ENCODE measurements around the gene PTPRT.

PTPRT gene
- long read RNA-seq, donor 1 = 0 reads
- long read RNA-seq, donor 2 = 0 reads
- long read RNA-seq, donor 3 = 0 reads
- long read RNA-seq, donor 4 = 0 reads
- long read RNA-seq, donor 5 = 0 reads
- long read RNA-seq, donor 6 = 0 reads
- long read RNA-seq, donor 7 = 0 reads
- long read RNA-seq, donor 8 = 0 reads

DNA sequence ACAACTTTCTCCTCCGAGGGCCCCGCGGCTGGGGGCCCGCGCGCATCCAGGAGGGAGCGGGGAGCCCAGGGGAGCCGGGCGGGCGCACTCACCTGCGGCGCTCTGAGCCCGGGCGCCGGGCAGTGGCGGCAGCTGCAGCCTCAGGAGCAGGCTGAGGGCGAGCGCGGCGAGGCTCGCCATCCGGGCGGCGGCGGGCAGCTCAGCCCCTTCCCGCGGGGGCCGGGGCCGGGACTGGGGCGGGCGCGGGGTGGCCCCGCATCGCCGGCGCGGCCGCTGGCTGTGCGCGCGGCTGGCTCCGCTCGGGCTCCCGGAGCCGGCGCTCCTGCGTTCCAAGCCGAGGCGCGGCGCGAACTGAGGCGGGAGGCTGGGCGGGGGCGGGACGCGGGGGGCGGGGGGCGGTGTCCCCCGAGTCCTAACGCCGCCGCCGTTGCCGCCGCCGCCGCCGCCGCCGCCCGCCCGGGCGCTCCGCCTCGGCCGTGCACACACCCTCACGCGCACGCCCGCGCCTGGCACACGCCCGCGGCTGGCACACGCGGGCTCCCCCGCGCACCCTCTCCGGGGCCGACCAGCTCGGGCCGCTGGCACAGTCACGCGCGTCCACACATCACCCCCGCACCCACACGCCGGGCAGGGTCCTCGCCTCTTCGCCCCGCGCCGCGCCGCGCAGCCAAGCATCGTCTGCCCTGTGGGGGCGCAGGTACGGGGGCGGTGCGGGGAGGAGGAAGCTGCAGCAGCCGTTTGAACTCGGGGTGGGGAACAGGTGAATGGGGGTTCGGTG lies at the start of gene PTPRT:
TSS of gene PTPRT (minus strand) at position 353 of the 778 bp plus-strand sequence. CDS start at position 180, 173 bp downstream.
- DNase-seq = peak; percentile 25

DNA sequence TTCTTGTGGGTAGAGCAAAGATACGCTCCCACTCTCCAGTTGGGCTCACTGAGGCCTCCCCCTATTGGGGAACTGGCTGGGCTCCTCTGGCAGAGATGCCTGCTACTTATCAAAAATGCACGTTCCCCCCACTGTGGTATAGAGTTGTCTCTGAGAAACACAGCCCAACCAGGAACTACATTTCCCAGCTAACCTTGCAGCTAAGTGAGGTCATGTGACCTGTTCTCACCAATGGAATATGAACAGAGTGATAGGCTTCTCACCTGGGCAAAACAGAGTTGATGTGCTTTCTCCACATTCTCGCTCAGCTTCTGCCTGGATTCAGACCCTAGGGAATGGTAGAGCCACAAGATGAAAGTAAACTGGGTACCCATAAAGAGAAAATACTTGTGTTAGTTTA lies 49.1 kb upstream of the PTPRT start:
- DNase-seq = no peak

DNA sequence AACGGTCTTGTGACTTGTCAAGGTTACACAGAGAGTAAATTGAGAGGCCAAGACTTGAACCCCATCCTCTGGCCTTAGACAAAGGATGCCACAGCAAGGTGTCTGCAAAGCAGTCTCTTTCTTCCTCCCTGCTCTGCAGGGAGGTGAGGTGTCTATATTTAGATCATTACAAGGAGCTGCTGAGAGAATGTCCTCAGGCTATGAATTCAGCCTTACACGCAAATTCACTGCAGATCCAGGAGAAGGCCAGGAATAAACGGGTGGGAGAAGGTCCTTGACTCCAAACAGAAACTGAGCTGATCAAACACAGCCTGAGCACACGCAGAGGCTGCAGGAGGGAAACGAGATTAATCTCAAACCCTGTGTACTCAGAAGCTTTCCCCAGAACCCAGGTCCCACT lies 48.6 kb upstream of the PTPRT start:
- DNase-seq = no peak

DNA sequence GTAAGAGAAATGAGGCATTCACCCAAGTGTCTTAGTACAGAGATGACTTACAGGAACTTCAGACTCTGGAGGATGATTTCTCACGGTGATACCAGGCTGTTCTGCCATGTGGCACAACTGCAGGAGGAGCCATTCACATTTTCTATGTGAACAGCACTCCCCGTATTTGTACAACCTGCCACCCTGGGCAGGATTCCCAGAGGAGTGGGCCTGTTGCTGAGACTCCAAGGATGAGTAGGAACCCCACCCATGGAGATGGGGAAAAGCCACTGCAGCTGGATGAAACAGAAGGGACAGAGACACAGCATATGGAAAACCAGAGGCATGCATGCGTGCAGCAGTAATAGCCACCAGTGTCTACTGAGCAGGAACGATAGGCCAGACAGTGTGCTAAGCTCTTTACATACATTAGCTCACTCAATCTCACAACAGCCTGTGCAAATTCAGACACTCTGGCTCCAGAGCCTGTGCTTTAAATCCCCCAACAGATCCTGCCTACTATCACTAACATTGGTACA lies 48.0 kb upstream of the PTPRT start:
- no peak for DNase-seq

DNA sequence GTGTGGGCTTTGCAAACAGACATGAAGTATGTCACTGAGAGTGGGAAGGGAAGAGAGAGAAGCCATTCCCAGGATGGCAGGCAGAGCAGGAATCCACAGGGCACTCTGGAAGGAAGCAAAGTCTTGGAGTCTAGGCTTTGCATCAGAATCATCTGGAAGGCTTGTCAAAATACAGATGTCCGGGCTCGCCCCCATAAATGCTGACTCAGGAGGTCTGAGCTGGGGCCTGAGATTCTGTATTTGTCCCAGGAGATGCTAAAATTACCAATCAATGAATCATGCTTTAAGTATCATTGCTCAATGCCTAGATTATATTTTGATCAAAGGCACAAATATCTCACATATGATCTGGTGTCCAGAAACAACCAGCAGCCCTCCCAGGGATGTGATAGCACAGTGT lies 46.3 kb upstream of the PTPRT start:
- no peak for DNase-seq

DNA sequence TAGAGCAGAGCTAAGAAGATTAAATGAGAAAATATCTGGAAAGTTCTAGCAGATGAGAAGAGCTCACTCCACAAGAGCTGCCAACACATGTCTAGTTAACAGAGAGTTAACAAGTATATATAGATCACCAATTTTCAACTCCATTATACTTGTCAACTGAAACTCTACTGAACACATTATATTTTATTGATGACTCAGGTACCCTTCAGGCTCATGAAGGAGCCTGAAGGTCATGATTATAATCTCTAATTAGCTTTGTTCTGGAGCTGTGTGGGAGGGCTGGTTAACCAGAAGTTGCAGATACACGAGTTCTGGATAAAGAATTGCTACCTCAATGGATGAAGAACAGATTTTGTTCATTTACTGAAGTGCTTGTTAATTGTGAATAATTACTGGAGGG lies 42.1 kb upstream of the PTPRT start:
- DNase-seq = no peak

DNA sequence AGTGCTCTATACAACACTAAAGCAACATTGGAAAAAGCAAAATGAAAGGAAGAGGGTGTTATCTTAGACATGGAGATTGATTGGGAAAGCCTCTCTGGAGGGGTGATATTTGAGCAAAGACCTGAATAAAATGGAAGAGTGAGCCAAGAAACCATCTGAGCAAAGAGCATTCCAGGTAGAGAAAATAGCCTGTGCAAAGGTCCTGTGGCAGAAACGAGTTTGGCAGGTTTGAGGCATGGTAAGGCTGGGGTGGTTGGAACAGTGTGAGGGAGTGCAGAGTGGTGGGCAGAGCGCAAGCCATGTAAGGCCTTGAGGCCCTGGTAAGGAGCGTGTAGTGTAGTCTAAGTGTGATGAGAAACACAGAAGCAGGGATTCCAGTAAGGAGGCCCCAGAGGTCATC lies 40.0 kb upstream of the PTPRT start:
- no peak for DNase-seq

DNA sequence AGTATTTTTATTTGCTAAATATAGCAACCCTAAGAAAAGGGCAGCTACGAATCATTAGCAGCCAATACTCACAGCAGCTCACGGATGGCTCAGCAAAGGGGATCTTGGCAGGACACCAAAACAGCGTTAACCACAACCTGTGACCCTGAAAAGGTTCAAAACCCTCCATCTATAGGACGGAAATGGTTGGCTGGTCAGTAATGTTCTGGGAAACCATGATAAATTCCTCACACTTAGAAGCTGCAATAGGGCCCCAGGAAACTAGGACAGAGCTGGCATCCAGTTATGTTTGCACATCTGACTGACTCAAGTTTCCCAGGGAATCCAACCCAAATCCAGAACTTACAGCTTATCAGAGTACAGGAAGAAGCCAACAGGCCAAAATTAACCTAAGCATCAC lies 30.9 kb upstream of the PTPRT start:
- no peak for DNase-seq

DNA sequence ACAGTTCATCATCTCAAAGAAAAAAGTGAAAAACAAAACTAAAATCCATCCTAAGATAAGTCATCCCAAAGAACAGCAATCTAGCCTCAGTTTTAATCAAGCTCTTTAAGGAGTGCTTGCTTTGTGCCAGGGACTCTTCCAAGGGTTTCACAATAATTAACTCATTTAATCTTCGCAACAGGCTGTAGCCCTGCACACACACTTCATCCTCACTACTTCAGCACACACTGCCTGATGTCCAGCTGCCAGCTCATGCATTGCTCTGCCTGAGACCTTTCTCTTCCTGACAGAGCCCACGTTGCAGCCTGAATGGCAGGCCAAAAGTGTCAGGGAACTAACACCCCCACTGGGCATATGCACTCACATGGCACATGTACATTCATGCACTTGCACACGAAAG lies 21.2 kb upstream of the PTPRT start:
- no peak for DNase-seq

DNA sequence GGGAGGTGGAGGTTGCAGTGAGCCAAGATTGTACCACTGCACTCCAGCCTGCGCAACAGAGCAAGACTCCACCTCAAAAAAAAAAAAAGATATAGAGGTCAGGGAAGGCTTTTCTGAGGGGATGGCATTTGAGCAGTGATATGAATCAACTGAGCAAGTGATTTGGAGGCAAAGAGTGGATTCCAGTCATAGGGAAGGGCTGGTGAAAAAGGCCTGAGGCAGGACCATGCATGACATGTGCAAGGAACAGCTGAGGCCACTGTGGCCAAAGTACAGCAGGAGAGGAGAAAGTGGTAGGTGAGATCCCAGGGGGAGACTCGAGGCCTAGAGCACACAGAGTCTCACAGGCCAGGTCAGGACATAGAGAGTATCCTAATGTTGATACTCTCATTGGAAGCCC lies 20.1 kb upstream of the PTPRT start:
- DNase-seq = no peak

DNA sequence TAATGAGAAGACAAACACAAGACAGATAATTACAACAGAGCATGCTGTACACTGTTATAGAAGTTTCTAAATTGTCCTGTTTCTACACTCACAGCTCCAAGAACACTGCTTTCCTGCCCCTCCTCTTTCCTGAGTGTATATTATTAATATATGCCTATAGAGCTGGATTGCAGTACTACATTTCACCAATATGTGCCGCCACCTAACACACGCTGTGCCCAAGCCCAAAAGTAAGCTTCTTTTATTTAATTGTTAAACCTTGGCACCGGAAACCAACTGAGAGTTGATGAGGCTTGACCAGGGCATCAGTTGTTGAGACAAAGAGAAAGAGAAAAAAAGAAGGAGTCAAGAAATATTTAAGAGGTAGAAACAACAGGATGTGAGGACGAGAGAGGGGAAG lies 16.0 kb upstream of the PTPRT start:
- no peak for DNase-seq

DNA sequence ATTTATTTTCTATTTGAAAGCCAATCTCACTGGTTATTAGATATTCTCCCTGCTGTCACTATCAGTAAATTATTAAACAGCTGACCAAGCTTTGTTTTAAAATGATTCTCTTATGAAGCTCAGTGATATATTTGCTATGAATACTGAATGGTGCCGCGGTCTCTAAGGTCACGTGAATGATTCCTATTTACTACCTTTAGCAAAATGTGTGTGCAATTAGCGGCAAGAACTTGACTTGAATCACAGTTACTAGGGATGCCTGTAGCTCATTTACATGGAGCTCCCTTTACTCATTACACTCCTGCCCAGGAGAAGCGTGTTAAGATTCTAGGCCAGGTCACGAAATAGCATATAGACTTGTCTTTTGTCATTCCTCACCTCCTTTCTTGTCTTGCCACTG lies 12.4 kb upstream of the PTPRT start:
- no peak for DNase-seq

DNA sequence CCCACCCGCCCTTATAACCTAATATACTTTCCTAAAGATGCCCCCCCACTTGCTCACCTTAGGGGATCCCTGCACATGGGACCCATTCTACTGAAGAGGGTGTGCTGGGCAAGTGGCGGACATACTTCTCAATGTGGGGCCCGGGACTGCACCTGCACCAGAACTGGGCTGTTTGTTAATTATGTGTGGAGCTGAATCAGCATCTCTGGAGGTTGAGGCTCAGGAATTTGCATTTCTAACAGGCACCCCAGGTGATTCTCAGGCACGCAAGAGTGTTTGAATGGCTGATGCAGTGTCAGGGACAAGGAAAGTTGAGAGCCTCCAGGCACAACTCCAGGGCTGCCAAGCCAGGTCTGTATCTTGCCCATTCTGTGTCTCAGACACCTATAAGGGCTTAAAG lies 8.9 kb upstream of the PTPRT start:
- no peak for DNase-seq

DNA sequence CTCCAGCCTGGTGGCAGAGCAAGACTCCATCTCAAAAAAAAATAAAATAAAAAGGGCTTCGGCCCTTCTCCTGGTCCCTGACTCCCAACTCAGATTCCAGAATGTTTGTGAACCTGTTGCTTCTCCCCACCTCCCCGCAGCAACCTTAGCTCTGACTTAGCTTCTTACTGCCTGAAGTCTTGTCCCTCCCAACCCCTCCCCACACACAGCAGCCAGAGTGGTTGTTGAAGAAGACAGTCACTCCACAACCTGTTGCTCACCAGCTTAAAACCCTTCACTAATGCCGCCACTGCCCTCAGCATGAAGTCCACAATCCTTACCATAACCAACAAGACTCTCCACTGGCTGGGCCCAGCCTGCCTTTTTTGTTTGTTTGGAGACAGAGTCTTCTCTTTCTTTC lies 6.5 kb upstream of the PTPRT start:
- no peak for DNase-seq

DNA sequence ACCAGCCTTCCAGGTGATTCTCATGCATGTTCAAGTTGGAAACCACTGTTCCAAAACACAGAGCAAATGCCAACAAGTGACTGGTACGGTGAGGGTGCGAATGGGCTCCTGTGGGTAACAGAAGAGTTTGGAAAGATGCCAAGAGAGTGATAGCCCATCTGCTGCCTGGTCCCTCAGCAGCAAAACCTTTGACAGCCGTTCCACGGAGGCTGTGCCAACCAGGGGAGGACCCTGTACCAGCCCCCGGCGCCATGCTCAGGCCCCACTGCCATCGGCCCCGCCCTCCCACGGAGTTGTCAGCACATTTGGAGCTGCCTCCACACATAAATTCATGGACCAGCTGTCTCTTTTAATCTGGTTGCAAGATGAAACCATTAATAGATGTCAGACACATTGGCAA lies 4.4 kb upstream of the PTPRT start:
- no peak for DNase-seq

DNA sequence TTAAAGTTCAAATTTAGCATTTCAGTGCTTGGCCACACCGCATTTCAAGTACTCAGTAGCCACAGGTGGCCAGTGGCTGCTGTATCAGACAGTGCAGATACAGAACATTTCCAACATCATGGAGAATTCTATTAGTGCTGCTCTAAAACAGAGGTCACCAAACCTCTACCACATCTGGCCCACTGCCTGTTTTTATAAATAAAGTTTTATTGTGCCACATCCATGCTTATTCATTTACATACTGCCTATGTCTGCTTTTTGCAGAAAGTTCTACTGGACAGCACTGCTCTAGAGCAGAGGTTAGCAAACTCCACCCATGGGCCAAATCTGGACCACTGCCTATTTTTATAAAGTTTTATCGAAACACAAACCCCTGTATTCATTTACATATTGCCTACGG lies 3.7 kb upstream of the PTPRT start:
- DNase-seq = no peak

DNA sequence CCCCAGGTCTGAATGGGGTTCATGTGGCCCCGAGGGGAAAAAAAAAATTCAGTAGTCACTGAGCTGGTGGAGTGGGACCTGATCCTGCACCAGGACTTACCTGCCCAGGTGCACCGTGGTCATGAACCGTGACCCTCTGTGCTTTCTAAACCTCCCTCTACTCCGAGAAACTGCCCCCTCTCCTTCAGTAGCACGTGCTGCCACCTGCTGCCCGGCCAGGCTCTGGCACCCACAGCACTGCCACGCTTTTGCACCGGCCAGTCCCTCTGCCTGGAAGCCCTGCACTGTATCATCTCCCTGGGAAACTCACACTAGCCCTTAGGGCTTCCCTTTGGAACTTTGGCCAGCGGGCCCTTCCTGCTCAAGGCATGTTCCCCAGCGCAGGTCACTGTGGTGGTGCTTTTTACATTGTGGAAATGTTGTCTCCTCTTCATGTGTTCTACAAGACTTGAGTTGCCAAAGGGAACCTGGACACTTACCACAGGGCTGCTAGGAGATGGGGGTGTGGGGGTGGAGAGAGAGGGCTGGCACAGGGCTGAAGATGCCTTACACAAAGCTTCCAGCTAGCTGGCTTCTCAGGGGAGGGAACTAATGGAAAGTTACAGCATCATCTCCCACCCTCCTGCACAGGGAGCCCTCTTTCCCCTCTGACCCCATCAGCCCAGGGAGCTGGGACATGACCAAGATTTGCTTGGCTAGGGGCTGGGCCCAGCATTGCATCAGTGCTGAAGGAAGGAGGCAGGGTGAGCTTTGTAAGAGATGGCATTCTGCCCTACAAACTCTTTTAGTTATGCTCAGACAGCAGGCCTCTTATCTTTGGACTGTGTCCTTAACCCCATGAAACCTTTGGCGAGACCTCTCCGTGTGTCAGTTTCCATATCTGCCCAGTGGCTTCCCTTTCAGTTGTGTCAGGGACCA lies 2.5 kb upstream of the PTPRT start:
- DNase-seq = peak; percentile 18

DNA sequence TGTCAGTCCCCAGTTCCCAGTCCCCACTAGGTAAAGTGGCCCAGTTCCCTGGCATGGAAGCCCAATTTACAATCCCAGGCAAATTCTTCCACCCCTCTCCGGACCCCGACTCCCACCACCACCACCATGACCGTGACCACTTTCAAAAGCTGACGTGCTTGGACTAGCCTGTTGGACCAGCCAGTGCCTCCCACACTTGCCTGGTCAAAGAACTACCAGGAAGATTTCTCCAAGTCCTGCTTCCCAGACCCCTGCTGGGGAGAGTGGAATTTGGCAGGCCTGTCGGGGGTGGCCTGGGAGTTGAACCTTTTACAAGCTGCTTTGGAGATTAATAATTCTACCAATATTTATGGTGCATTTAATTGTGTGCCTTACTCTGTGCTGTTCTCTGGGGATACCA lies 1.4 kb upstream of the PTPRT start:
- no peak for DNase-seq

DNA sequence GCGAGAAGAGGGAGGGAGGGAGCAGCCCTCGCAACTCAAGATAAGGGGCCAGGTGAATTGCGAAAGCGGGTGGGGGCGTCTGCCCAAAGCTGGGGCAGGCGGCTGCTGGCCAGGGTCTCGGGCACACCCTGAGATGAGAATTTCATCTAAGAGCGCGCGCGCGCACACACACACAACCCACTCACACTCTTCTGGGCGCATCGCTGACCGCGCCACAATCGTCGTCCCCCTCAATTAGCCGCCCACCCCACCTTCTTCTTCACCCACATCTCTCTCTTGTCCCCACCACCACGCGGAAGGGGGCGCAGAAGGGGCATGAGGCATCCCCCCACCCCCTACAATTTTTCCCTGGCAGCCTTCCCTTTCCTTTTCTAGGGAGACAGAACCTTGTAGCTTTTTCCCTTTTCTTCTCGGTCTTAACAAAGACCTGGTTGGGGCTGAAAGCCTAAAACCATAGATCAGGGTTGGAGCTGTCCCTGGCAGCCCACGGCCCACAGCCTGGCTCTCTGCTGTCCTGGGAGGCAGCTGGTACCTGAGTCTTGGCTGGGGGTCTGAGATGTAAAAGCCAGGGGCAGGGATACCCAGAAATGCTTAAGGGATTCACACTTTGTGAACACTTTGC lies 737 bp upstream of the PTPRT start:
- DNase-seq = no peak

DNA sequence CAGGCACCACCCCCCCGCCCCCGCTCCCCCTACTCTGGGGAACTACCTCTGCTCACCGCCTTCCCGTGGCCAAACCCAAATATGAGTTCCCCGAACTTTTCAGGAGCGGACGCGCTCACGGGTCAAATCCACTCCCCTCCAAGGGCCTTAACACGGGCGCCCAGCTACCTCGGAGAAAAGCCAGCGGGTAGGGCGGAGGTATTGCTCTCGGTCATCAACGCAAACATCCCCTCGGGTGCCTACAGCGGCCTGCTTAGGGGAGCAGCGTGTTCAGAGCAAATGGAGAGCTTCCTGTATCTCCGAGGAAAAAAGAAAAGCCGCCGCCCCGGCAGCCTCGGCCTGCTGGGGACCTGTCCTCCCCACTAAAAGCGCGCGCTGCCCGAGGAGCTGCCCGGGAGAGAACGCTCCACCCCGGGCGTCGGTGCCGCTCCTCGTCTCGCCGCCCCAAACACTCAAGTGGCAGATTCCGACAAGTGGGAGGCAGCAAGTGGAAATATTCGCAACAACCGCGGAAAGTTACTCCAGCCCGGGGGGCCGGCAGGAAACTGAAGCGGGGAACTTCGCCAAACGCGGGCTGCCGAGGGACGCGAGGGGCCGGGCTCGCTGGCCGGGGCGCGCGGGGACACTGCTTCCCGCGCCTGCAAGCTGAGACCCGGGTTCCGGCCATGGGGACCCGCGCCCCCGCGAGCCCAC lies 699 bp downstream of the PTPRT start:
- DNase-seq = peak; percentile 64

DNA sequence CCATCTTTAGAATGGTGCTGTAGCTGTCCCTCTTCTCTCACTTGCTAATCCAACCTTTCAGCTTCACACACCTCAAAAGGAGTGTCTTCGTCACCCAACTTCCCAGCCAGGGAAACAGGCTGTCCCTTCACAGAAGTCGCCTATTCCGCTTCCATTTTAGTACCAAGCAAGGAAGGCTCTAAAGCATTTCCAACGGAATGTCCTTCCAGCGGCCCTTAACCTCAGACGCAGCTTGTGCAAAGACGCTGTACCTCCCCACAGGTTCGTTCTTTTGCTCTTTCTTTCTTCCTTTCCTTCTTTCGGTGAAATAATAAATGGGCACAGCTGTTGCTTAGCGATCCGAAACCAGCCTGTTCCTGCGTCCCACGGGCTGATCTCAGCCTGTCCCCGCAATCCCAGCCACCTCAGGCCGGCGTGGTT lies 1.5 kb downstream of the PTPRT start:
- DNase-seq = no peak

All from right kidney (tissue), 9 donors.